HepG2 (cell line): Measurements from ENCODE around the gene GPR173. TPM values are rescaled to one million over a fixed set of nuclear protein-coding genes. Genes with fewer than 3 reads are reported as not detected.

Source experiments
- ATAC-seq: fragments of 200-7000 bp; cut with Tn5 transposase; 3 replicates; pipeline ENCODE4 v1.9.1; 2020; ENCODE audit warnings: mild to moderate bottlenecking, moderate library complexity
- BruUV-seq: library from RNA; stranded (reverse); fragments of 400-500 nt; replicated peaks from 2 replicates; lab custom pipeline; 2021; lab: Mats Ljungman, UMichigan
- CTCF ChIA-PET: fragments of 300-600 bp; formaldehyde crosslinking; extraction: SDS; loops from one replicate; lab custom pipeline; 2021; ENCODE audit warnings: low total read pairs, inconsistent platforms, low intra/inter-chr PET ratio; lab: Yijun Ruan, JAX
- POLR2A ChIA-PET: fragments of 350-600 bp; sonication (Branson Sonifier 250); formaldehyde crosslinking; loops from one replicate; lab custom pipeline; 2020; ENCODE audit warnings: antibody characterized with exemption, inconsistent platforms; lab: Yijun Ruan, JAX
- DNase-seq: peaks from one replicate; pipeline ENCODE4 v3.0.0-alpha.2; 2015; ENCODE audit warnings: low spot score
- FAIRE-seq: peaks from 3 replicates; lab custom pipeline; 2011; peaks lifted over from hg19 to GRCh38; lab: Jason Lieb, UNC
- H2AFZ ChIP-seq: one replicate; pipeline ENCODE4 v1.6.1; 2011; ENCODE audit warnings: low read length, inconsistent platforms
- H3K27ac ChIP-seq: fragments of 300-600 bp; 3 replicates; pipeline ENCODE4 v1.8.0; 2011; ENCODE audit warnings: mixed run types, mild to moderate bottlenecking, mixed read lengths, low read length, inconsistent platforms; ENCODE audit not compliant: insufficient read depth; ENCODE audit errors: extremely low read length
- H3K27me3 ChIP-seq, 2 experiments: fragments of 200-600 bp in 1 of 2; 2 replicates in 1 of 2; 3 replicates in 1 of 2; pipeline versions ENCODE4 v1.6.0 to v1.8.0; 2011; ENCODE audit warnings: low read length in 2 of 2, mild to moderate bottlenecking in 2 of 2, moderate library complexity in 2 of 2, inconsistent platforms in 1 of 2; ENCODE audit not compliant: insufficient read depth in 2 of 2, control insufficient read depth in 1 of 2
- H3K36me3 ChIP-seq, 2 experiments: fragments of 200-600 bp in 1 of 2; replicated peaks in 1 of 2; 2 replicates in 1 of 2; 3 replicates in 1 of 2; pipeline versions ENCODE4 v1.5.1 to v1.8.0; 2011; ENCODE audit warnings: low read length in 2 of 2, inconsistent platforms in 1 of 2; ENCODE audit not compliant: insufficient read depth in 2 of 2, control insufficient read depth in 1 of 2
- H3K4me1 ChIP-seq: 2 replicates; pipeline ENCODE4 v1.5.1; 2012; ENCODE audit warnings: low read length, inconsistent platforms; ENCODE audit not compliant: insufficient read depth
- H3K4me2 ChIP-seq: 2 replicates; pipeline ENCODE4 v1.6.0; 2011; ENCODE audit warnings: low read depth, low read length, inconsistent platforms
- H3K4me3 ChIP-seq, 3 experiments: fragments of 200-600 bp in 1 of 3; sonication (generic), shearing (Covaris generic) in 1 of 3; replicated peaks in 1 of 3; 2 replicates each; pipeline ENCODE4 v1.5.1; 2011 to 2016; ENCODE audit warnings: low read length in 3 of 3, inconsistent platforms in 2 of 3, low read depth in 2 of 3, mild to moderate bottlenecking in 2 of 3, control low read depth in 1 of 3, mixed read lengths in 1 of 3; ENCODE audit not compliant: insufficient read depth in 1 of 3
- H3K79me2 ChIP-seq: one replicate; pipeline ENCODE4 v1.6.1; 2011; ENCODE audit warnings: low read length, inconsistent platforms; ENCODE audit not compliant: insufficient read depth
- H3K9ac ChIP-seq: 2 replicates; pipeline ENCODE4 v1.6.0; 2011; ENCODE audit warnings: mild to moderate bottlenecking, low read depth, low read length, inconsistent platforms; ENCODE audit not compliant: insufficient read depth
- H3K9me3 ChIP-seq: 2 replicates; pipeline ENCODE4 v1.5.1; 2012; ENCODE audit warnings: mild to moderate bottlenecking, low read length
- H4K20me1 ChIP-seq: 2 replicates; pipeline ENCODE4 v1.6.0; 2011; ENCODE audit warnings: inconsistent platforms, mild to moderate bottlenecking, low read length, moderate library complexity; ENCODE audit not compliant: insufficient read depth
- MBNL3 ChIP-seq: fragments of 250-450 bp; sonication (Bioruptor Pico); conservative IDR thresholded peaks from 2 replicates; pipeline ENCODE4 v1.8.0; 2022; ENCODE audit warnings: mild to moderate bottlenecking, inconsistent platforms
- NRL ChIP-seq: sonication (generic); formaldehyde crosslinking; IDR thresholded peaks from 2 replicates; pipeline ENCODE4 v1.5.0; 2020; ENCODE audit warnings: missing genetic modification reagents, mild to moderate bottlenecking, moderate library complexity, borderline replicate concordance
- TOE1 ChIP-seq: sonication (generic); formaldehyde crosslinking; IDR thresholded peaks from 2 replicates; pipeline ENCODE4 v1.4.0; 2020; ENCODE audit warnings: mild to moderate bottlenecking, missing genetic modification reagents
- ZNF333 ChIP-seq: sonication (generic); formaldehyde crosslinking; IDR thresholded peaks from 2 replicates; pipeline ENCODE4 v1.4.0; 2020; ENCODE audit warnings: mild to moderate bottlenecking, missing genetic modification reagents, borderline replicate concordance
- ZNF432 ChIP-seq: sonication (generic); formaldehyde crosslinking; IDR thresholded peaks from 2 replicates; pipeline ENCODE4 v1.5.0; 2020; ENCODE audit warnings: missing genetic modification reagents, mild to moderate bottlenecking, borderline replicate concordance
- WGBS: methylation state at CpG from one replicate; pipeline ENCODE4 v1.1.6; 2017; ENCODE audit warnings: low lambda C conversion rate; 5-methylcytosine and 5-hydroxymethylcytosine counted together
- in situ Hi-C: cut with HindIII; loops from 2 replicates; pipeline ENCODE4 v1.10.0; 2017; ENCODE audit warnings: low pct_unique_long_range_greater_than_20kb; ENCODE audit not compliant: extremely low pct_ligation_motif_present
- intact Hi-C: fragments of 100-400 bp; cut with micrococcal nuclease; formaldehyde crosslinking; loops from one replicate; pipeline ENCODE4 v1.10.0; 2022; ENCODE audit not compliant: unreplicated experiment
- polyA plus RNA-seq, 8 experiments: library from polyadenylated mRNA; depleted of rRNA in 3 of 8; stranded (reverse) in 7 of 8; unstranded in 1 of 8; fragments of >200 nt; fragmentation: Illumina TruSeq in 4 of 8; extraction: Trizol in 4 of 8; gene quantifications; 2 replicates each; pipeline versions ENCODE4 v1.2.1 to v1.2.3, GENCODE V29; 2011 to 2016; ENCODE audit warnings: low read depth in 4 of 8, missing spikeins in 1 of 8, mixed read lengths in 1 of 8; ENCODE audit not compliant: insufficient read depth in 1 of 8
- total RNA-seq, 5 experiments: library from RNA; depleted of rRNA; stranded (reverse); fragments of >200 nt; fragmentation: Illumina TruSeq; extraction: Trizol; gene quantifications; 2 replicates each; pipeline ENCODE4 v1.2.3, GENCODE V29; 2016; ENCODE audit warnings: low read depth in 1 of 5
- TF ChIP-seq, protein P1 (sequence below): sonication (generic); formaldehyde crosslinking; IDR thresholded peaks from 2 replicates; pipeline ENCODE4 v1.5.0; 2020; ENCODE audit warnings: missing genetic modification reagents, mild to moderate bottlenecking, borderline replicate concordance
- TF ChIP-seq, protein P2 (sequence below), 2 experiments: fragments of 450-650 bp in 1 of 2; sonication (generic) in 1 of 2; formaldehyde crosslinking; IDR thresholded peaks; 2 replicates each; pipeline versions ENCODE4 v1.5.0 to v1.8.0; 2020 to 2022; ENCODE audit warnings: mild to moderate bottlenecking in 1 of 2, missing genetic modification reagents in 1 of 2
- TF ChIP-seq, protein P3 (sequence below): sonication (generic); formaldehyde crosslinking; IDR thresholded peaks from 2 replicates; pipeline ENCODE4 v1.4.0; 2020; ENCODE audit warnings: missing genetic modification reagents, borderline replicate concordance
- TF ChIP-seq, protein P4 (sequence below): sonication (generic); formaldehyde crosslinking; IDR thresholded peaks from 2 replicates; pipeline ENCODE4 v1.5.1; 2020; ENCODE audit warnings: mild to moderate bottlenecking, missing genetic modification reagents

Gene GPR173
- total and polyA plus RNA-seq, 2 of the 13 experiments (the other 11 are each of a cell fraction or from before 2014, with no cell fraction given), result 0.04 TPM; not detected in 1

DNA sequence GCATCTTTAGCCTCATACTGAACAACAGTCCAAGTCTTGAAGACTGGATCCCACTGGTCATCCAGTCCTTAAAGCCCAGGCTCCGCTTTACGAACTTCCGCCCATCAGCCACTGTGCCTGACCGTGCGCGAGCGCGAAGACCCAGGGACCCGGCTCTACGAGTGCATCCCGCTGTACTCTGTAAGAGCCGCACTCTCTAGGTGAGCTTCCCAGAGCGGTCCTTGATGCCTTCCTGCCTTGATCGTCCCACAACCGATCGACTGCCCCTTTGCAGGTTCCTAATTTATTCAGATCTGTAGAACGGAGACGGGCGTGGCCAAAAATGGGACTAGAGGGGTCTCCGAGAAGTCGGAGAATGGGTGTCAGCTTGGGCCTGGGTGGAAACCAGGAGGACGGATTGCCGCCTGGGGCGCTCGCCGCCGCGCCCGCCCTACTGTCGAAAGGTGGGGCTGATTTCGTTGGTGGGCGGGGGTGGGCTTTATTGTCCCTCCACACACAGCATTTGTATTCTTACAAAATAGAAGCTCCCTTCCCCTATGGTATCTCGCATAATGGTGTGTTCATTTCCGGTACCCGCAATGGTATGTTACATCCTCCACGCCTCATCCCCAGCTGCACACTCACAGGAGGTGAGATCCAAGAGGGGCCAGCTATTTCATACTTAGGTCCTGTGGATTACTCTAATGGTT is 48.0 kb upstream of the GPR173 start:
- Histone ChIP-seq H3K4me3 (no peak overlapping the region), H3K9me3 (no peaks in the 10 kb centered on the region)
- in situ Hi-C loops, result no loop called here
- BruUV-seq, result no TSS peak
- ATAC-seq (no peak), FAIRE-seq (no peak)
- POLR2A ChIA-PET, result no interaction called here
- TF ChIP-seq, protein P1, sequence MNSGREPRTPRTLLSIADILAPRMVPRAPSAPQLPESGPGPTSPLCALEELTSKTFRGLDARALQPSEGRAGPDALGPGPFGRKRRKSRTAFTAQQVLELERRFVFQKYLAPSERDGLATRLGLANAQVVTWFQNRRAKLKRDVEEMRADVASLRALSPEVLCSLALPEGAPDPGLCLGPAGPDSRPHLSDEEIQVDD (CRISPR knock-in tag), result no peak
- TF ChIP-seq, protein P2, sequence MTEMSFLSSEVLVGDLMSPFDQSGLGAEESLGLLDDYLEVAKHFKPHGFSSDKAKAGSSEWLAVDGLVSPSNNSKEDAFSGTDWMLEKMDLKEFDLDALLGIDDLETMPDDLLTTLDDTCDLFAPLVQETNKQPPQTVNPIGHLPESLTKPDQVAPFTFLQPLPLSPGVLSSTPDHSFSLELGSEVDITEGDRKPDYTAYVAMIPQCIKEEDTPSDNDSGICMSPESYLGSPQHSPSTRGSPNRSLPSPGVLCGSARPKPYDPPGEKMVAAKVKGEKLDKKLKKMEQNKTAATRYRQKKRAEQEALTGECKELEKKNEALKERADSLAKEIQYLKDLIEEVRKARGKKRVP (CRISPR knock-in tag; IDR thresholded peaks at IDR 0.05), result no peak
- TF ChIP-seq TOE1 (CRISPR knock-in tag) (no peak), ZNF333 (CRISPR knock-in tag) (no peak)
- TF ChIP-seq, all 625 proteins: peak for 0
- no peak for DNase-seq
- Histone ChIP-seq H3K79me2 (no peaks in the 10 kb centered on the region), H3K4me2 (no peak overlapping the region), H3K4me1 (peaks cover 7% of the 10 kb centered on the region; the same call in 1 of the 2 replicates), H3K27ac (no peak overlapping the region), H4K20me1 (no peaks in the 10 kb centered on the region), H3K36me3 (no peaks in the 10 kb centered on the region), H2AFZ (no peak overlapping the region), H3K9ac (no peak overlapping the region), H3K27me3 (peaks cover 1 to 5% of the 10 kb centered on the region in 2 experiments; a peak in 1 of 5 replicates)
- CTCF ChIA-PET, result no interaction called here
- intact Hi-C loops, result no loop called here
- WGBS, result 64% methylated on average over 20 of the region's 36 CpGs

DNA sequence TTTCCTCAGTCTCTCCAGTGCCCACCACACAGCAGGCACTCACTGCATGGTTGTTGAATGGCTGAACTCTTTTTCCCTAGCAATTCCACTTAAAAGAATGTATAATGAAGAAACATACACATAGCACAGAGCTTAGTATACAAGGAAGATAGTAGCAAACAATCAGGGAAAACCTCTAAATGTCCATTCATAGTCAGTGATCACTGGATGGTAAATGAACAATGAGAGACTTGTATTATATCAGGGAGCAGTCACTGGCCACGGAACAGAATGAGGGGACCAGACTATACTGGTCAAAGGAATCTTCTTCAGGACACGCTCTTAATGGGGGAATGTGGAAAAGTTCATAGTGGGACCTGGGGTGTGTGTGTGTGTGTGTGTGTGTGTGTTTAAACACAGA is 46.6 kb upstream of the GPR173 start:
- no peaks in the 10 kb centered on the region for H3K9me3 ChIP-seq
- peaks cover 1 to 5% of the 10 kb centered on the region in 2 experiments; a peak in 1 of 5 replicates for H3K27me3 ChIP-seq
- H2AFZ ChIP-seq, result no peak overlapping the region
- ChIA-PET CTCF (no interaction called here), POLR2A (no interaction called here)
- intact Hi-C loops (no loop called here), in situ Hi-C loops (no loop called here)
- no TSS peak for BruUV-seq
- H3K79me2 ChIP-seq, result no peaks in the 10 kb centered on the region
- whole genome bisulfite sequencing, result 7% methylated on average over 2 of the region's 2 CpGs
- FAIRE-seq (no peak), DNase-seq (no peak), ATAC-seq (no peak)
- no peaks in the 10 kb centered on the region for H3K36me3 ChIP-seq
- no peak overlapping the region for H3K4me2 ChIP-seq
- H3K4me1 ChIP-seq, result no peaks in the 10 kb centered on the region
- H3K27ac ChIP-seq, result no peak overlapping the region
- no peak overlapping the region for H3K4me3 ChIP-seq
- no peaks in the 10 kb centered on the region for H4K20me1 ChIP-seq
- H3K9ac ChIP-seq, result no peak overlapping the region
- TF ChIP-seq ZNF432 (no peak), MBNL3 (CRISPR knock-in tag) (no peak), NRL (CRISPR knock-in tag) (no peak)
- TF ChIP-seq, protein P3, sequence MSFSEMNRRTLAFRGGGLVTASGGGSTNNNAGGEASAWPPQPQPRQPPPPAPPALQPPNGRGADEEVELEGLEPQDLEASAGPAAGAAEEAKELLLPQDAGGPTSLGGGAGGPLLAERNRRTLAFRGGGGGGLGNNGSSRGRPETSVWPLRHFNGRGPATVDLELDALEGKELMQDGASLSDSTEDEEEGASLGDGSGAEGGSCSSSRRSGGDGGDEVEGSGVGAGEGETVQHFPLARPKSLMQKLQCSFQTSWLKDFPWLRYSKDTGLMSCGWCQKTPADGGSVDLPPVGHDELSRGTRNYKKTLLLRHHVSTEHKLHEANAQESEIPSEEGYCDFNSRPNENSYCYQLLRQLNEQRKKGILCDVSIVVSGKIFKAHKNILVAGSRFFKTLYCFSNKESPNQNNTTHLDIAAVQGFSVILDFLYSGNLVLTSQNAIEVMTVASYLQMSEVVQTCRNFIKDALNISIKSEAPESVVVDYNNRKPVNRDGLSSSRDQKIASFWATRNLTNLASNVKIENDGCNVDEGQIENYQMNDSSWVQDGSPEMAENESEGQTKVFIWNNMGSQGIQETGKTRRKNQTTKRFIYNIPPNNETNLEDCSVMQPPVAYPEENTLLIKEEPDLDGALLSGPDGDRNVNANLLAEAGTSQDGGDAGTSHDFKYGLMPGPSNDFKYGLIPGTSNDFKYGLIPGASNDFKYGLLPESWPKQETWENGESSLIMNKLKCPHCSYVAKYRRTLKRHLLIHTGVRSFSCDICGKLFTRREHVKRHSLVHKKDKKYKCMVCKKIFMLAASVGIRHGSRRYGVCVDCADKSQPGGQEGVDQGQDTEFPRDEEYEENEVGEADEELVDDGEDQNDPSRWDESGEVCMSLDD, result no peak
- TF ChIP-seq, protein P4, sequence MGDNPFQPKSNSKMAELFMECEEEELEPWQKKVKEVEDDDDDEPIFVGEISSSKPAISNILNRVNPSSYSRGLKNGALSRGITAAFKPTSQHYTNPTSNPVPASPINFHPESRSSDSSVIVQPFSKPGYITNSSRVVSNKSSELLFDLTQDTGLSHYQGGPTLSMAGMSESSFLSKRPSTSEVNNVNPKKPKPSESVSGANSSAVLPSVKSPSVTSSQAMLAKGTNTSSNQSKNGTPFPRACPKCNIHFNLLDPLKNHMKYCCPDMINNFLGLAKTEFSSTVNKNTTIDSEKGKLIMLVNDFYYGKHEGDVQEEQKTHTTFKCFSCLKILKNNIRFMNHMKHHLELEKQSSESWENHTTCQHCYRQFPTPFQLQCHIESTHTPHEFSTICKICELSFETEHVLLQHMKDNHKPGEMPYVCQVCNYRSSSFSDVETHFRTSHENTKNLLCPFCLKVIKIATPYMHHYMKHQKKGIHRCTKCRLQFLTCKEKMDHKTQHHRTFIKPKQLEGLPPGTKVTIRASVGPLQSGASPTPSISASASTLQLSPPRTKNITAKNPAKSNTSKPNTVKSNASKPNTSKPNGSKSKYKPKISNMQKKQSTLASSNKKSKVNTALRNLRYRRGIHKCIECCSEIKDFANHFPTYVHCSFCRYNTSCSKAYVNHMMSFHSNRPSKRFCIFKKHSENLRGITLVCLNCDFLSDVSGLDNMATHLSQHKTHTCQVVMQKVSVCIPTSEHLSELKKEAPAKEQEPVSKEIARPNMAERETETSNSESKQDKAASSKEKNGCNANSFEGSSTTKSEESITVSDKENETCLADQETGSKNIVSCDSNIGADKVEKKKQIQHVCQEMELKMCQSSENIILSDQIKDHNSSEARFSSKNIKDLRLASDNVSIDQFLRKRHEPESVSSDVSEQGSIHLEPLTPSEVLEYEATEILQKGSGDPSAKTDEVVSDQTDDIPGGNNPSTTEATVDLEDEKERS (CRISPR knock-in tag), result no peak
